Neuronal stem cell (in vitro differentiated cells): ENCODE measurements around the gene MYO10.

ENCODE experiments used
- DNase-seq: peaks from one replicate; pipeline ENCODE4 v3.0.0-alpha.2; 2013; ENCODE audit warnings: low spot score
- H2AFZ ChIP-seq: one replicate; pipeline ENCODE4 v1.6.1; 2013; ENCODE audit warnings: mild to moderate bottlenecking, low read length, inconsistent platforms
- H2AK5ac ChIP-seq: 2 replicates; pipeline ENCODE4 v1.6.1; 2013; ENCODE audit warnings: low read depth, mild to moderate bottlenecking, inconsistent platforms, low read length, moderate library complexity, mixed read lengths
- H2BK120ac ChIP-seq: 2 replicates; pipeline ENCODE4 v1.6.1; 2013; ENCODE audit warnings: low read depth, mild to moderate bottlenecking, inconsistent platforms, low read length, moderate library complexity, mixed read lengths
- H2BK12ac ChIP-seq: one replicate; pipeline ENCODE4 v1.6.1; 2013; ENCODE audit warnings: low read length, inconsistent platforms
- H2BK15ac ChIP-seq: 2 replicates; pipeline ENCODE4 v1.6.1; 2013; ENCODE audit warnings: mild to moderate bottlenecking, low read length, inconsistent platforms, mixed read lengths
- H2BK5ac ChIP-seq: one replicate; pipeline ENCODE4 v1.6.1; 2013; ENCODE audit warnings: inconsistent platforms, mild to moderate bottlenecking, low read length, moderate library complexity
- H3K14ac ChIP-seq: one replicate; pipeline ENCODE4 v1.6.1; 2013; ENCODE audit warnings: low read length, inconsistent platforms
- H3K18ac ChIP-seq: 2 replicates; pipeline ENCODE4 v1.6.1; 2013; ENCODE audit warnings: low read length, inconsistent platforms
- H3K23ac ChIP-seq: 2 replicates; pipeline ENCODE4 v1.6.1; 2013; ENCODE audit warnings: low read depth, mild to moderate bottlenecking, mixed read lengths, low read length, inconsistent platforms; ENCODE audit not compliant: poor library complexity
- H3K27ac ChIP-seq: replicated peaks from 3 replicates; pipeline ENCODE4 v1.5.1; 2013; ENCODE audit warnings: low read length, inconsistent platforms
- H3K27me3 ChIP-seq, 3 experiments: 2 replicates each; pipeline ENCODE4 v1.6.1; 2013; ENCODE audit warnings: low read length in 3 of 3, mild to moderate bottlenecking in 2 of 3, inconsistent platforms in 1 of 3, low read depth in 1 of 3, mixed read lengths in 1 of 3, moderate library complexity in 1 of 3; ENCODE audit not compliant: control insufficient read depth in 3 of 3, insufficient read depth in 3 of 3
- H3K36me3 ChIP-seq, 2 donors: replicated peaks in 1 of 2; 2 replicates each; pipeline ENCODE4 v1.6.1; 2013; ENCODE audit warnings: low read length in 2 of 2; ENCODE audit not compliant: control insufficient read depth in 2 of 2, insufficient read depth in 2 of 2
- H3K4ac ChIP-seq: 2 replicates; pipeline ENCODE4 v1.6.1; 2013; ENCODE audit warnings: inconsistent platforms, mild to moderate bottlenecking, low read length, moderate library complexity
- H3K4me1 ChIP-seq, 2 donors: 1 replicate in 1 of 2; 2 replicates in 1 of 2; pipeline ENCODE4 v1.6.1; 2013; ENCODE audit warnings: low read length in 2 of 2, low read depth in 1 of 2; ENCODE audit not compliant: control insufficient read depth in 2 of 2, insufficient read depth in 1 of 2
- H3K4me2 ChIP-seq: one replicate; pipeline ENCODE4 v1.6.1; 2013; ENCODE audit warnings: mild to moderate bottlenecking, low read length, inconsistent platforms; ENCODE audit not compliant: insufficient read depth, poor library complexity, severe bottlenecking
- H3K4me3 ChIP-seq, 2 donors: 2 replicates each; pipeline ENCODE4 v1.5.1; 2013; ENCODE audit warnings: low read length in 2 of 2, mild to moderate bottlenecking in 2 of 2, inconsistent platforms in 1 of 2, moderate library complexity in 1 of 2
- H3K79me1 ChIP-seq: one replicate; pipeline ENCODE4 v1.6.1; 2013; ENCODE audit warnings: low read depth, mild to moderate bottlenecking, inconsistent platforms, low read length, moderate library complexity
- H3K9ac ChIP-seq: one replicate; pipeline ENCODE4 v1.6.1; 2013; ENCODE audit warnings: mild to moderate bottlenecking, low read depth, low read length, inconsistent platforms; ENCODE audit not compliant: poor library complexity
- H3K9me3 ChIP-seq, 2 donors: replicated peaks in 1 of 2; 2 replicates each; pipeline versions ENCODE3 to v1.6.1; 2013; ENCODE audit warnings: low read length in 2 of 2, mild to moderate bottlenecking in 2 of 2, inconsistent platforms in 1 of 2, low read depth in 1 of 2, mixed read lengths in 1 of 2, moderate library complexity in 1 of 2; ENCODE audit not compliant: control insufficient read depth in 2 of 2, insufficient read depth in 1 of 2
- H4K8ac ChIP-seq: one replicate; pipeline ENCODE4 v1.6.1; 2013; ENCODE audit warnings: low read depth, mild to moderate bottlenecking, inconsistent platforms, low read length, moderate library complexity
- H4K91ac ChIP-seq: one replicate; pipeline ENCODE4 v1.6.1; 2013; ENCODE audit warnings: low read length, low read depth, mild to moderate bottlenecking, inconsistent platforms; ENCODE audit not compliant: poor library complexity
- WGBS, 2 donors: extraction: QIAGEN DNeasy Blood & Tissue Kit; methylation state at CpG; one replicate each; pipeline ENCODE4 v1.1.7; 2013; ENCODE audit warnings: missing lambda C conversion rate in 2 of 2, mixed read lengths in 1 of 2; ENCODE audit not compliant: insufficient read length in 2 of 2, insufficient replicate concordance in 1 of 2; ENCODE audit errors: extremely low coverage in 2 of 2; 5-methylcytosine and 5-hydroxymethylcytosine counted together

MYO10 gene

DNA sequence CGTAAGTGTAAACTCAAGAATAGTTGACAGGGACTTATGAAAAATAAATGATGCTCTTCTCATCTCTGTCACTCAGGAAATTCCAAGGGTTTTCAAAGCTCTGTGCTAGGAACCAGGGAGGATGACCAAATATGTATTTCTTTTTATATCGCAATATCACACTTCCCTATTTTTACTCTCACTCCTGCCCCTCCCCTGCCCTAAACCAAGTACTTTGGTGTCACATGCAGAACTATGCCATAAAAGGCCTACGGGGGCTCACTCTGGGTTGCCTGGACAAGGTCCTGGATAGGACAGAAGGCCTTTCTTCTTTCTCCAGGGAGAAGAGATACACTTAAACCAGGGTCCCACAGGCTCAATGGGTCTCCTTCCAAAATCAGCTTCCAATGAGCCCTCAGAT is 311.0 kb downstream of the MYO10 start:
- WGBS, 2 donors = no CpG with 5 or more reads among the region's 3 CpGs
- no peak overlapping the region for H3K4ac ChIP-seq
- no peak overlapping the region for H2BK12ac ChIP-seq
- no peak overlapping the region for H3K14ac ChIP-seq
- H2AK5ac ChIP-seq = no peak overlapping the region
- H4K8ac ChIP-seq = no peak overlapping the region
- no peak overlapping the region for H3K27ac ChIP-seq
- H3K18ac ChIP-seq = no peak overlapping the region
- no peak overlapping the region for H3K4me2 ChIP-seq
- H3K36me3 ChIP-seq = no peaks in the 10 kb centered on the region
- no peaks in the 10 kb centered on the region for H3K79me1 ChIP-seq
- H2BK120ac ChIP-seq = no peak overlapping the region
- no peak overlapping the region for H4K91ac ChIP-seq
- no peak overlapping the region for H3K4me3 ChIP-seq
- no peak for DNase-seq
- H2AFZ ChIP-seq = no peak overlapping the region
- H3K9me3 ChIP-seq = no peaks in the 10 kb centered on the region
- H3K23ac ChIP-seq = no peak overlapping the region
- H3K9ac ChIP-seq = no peak overlapping the region
- no peak overlapping the region for H2BK15ac ChIP-seq
- H3K27me3 ChIP-seq = peaks cover 0 to 28% (median 0%) of the 10 kb centered on the region in 3 experiments
- H3K4me1 ChIP-seq = peaks cover 0 to 2% of the 10 kb centered on the region in 2 donors
- no peak overlapping the region for H2BK5ac ChIP-seq

- Histone ChIP-seq H2BK120ac (no peak overlapping the region), H4K8ac (no peak overlapping the region), H3K9me3 (peaks cover 0 to 4% of the 10 kb centered on the region in 2 donors), H3K4me1 (peaks cover 4 to 9% of the 10 kb centered on the region in 2 donors), H3K9ac (no peak overlapping the region), H3K14ac (no peak overlapping the region), H3K23ac (no peak overlapping the region), H3K27ac (no peak overlapping the region), H2BK15ac (no peak overlapping the region), H2AK5ac (no peak overlapping the region), H3K36me3 (no peaks in the 10 kb centered on the region), H3K4ac (no peak overlapping the region), H3K4me3 (no peak overlapping the region), H2BK12ac (no peak overlapping the region), H3K4me2 (no peak overlapping the region), H3K18ac (no peak overlapping the region), H3K27me3 (peaks cover 6 to 67% (median 30%) of the 10 kb centered on the region in 3 experiments), H2AFZ (no peak overlapping the region), H4K91ac (no peak overlapping the region), H3K79me1 (no peaks in the 10 kb centered on the region), H2BK5ac (no peak overlapping the region)
- no peak for DNase-seq
- WGBS, 2 donors = no CpG with 5 or more reads among the region's 2 CpGs
Observed at GRCh38 chr5:16619136-16619535, 317.0 kb downstream of the MYO10 start.

GRCh38 chr5:16618138-16618897 is 317.8 kb downstream of the MYO10 start:
- Histone ChIP-seq H3K23ac (no peak overlapping the region), H2BK15ac (no peak overlapping the region), H3K4me2 (no peak overlapping the region), H4K91ac (no peak overlapping the region), H3K4me3 (no peak overlapping the region), H4K8ac (no peak overlapping the region), H2AFZ (no peak overlapping the region), H3K9ac (no peak overlapping the region), H2BK120ac (no peak overlapping the region), H3K14ac (no peak overlapping the region), H3K18ac (no peak overlapping the region), H2AK5ac (no peak overlapping the region), H3K4ac (no peak overlapping the region), H3K4me1 (peaks cover 4 to 9% of the 10 kb centered on the region in 2 donors), H3K27ac (no peak overlapping the region), H3K9me3 (peaks cover 0 to 4% of the 10 kb centered on the region in 2 donors), H2BK12ac (no peak overlapping the region), H3K79me1 (no peaks in the 10 kb centered on the region), H3K36me3 (no peaks in the 10 kb centered on the region), H2BK5ac (no peak overlapping the region), H3K27me3 (peaks cover 6 to 73% (median 30%) of the 10 kb centered on the region in 3 experiments)
- no CpG with 5 or more reads among the region's 10 CpGs for WGBS, 2 donors
- no peak for DNase-seq

DNA sequence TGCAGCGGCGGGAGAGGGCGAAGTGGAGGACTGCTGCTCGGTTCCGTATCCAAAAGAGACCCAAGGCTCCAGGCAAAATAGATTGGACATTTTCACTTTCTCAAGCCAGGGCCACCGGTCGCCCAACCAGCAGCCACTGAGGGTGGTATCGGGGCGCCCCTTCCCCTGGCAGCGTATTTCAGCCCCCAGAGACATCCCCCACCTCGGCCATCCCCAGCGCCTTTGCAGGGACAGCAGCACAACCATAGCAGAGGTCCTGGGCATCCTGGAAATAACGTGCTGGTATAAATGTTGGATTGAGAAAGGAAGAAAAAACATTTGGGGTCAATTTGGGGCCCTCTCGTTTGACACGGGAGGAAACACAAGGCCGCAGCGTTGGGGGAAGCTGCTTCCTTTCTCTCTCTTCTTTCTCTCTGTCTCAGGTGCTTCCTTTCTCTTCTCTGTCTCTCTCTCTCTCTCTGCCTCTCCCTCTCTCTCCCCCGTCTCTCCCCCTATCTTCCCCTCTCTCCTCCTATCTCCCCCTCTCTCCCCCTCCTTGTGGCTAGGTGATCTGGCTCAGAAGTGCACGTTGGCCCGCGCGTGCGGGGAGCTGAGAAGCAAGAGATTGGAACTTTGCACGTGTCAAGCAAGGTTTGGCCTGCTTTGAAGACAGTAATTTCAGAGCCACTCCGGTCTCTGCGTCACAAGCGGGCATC is 318.7 kb downstream of the MYO10 start:
- Histone ChIP-seq H3K36me3 (no peaks in the 10 kb centered on the region), H4K91ac (no peak overlapping the region), H3K18ac (peak overlapping the region; percentile 90), H3K14ac (peak overlapping the region; percentile 77), H2BK5ac (no peak overlapping the region), H3K79me1 (no peaks in the 10 kb centered on the region), H3K4me3 (peak overlapping the region; percentile 50 to 94), H4K8ac (no peak overlapping the region), H2BK15ac (peak overlapping the region; percentile 43), H2BK120ac (peak overlapping the region; percentile 30), H2BK12ac (no peak overlapping the region), H3K27me3 (peaks cover 6 to 77% (median 30%) of the 10 kb centered on the region in 3 experiments), H3K9ac (peak overlapping the region; percentile 70), H2AFZ (peak overlapping the region; percentile 93), H3K23ac (peak overlapping the region; percentile 57), H3K4me1 (peaks cover 4 to 9% of the 10 kb centered on the region in 2 donors), H3K27ac (no peak overlapping the region), H3K4me2 (peak overlapping the region; percentile 94), H3K4ac (no peak overlapping the region), H3K9me3 (peaks cover 0 to 4% of the 10 kb centered on the region in 2 donors), H2AK5ac (no peak overlapping the region)
- DNase-seq = no peak
- WGBS, 2 donors = no CpG with 5 or more reads among the region's 27 CpGs
